HG03565 (cell line): ENCODE results near the gene KRT13.

Source experiments
- ATAC-seq: cut with Tn5 transposase; IDR thresholded peaks from one replicate; pipeline ENCODE4 v1.9.1; 2021; ENCODE audit warnings: mild to moderate bottlenecking, moderate library complexity; ENCODE audit not compliant: unreplicated experiment

The KRT13 gene

DNA sequence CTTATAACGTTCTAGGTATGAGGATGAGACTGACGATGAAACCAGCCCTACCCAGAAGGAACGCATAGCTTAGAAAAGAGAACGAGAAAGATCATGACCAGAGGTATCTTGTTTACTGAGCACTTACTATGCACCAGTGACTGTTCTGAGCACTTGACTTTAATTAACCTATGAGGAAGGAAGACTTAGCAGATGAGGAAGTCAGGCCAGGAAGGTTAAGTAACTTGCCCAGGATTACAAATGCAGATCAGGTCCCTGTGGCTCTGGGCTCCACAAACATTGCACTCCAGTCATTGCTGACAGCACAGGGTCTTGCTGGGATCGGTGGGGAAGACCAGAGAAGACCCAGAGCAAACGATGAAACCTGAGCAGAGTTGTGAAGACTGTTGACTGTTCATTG is 7.1 kb downstream of the KRT13 start:
- no peak for ATAC-seq

DNA sequence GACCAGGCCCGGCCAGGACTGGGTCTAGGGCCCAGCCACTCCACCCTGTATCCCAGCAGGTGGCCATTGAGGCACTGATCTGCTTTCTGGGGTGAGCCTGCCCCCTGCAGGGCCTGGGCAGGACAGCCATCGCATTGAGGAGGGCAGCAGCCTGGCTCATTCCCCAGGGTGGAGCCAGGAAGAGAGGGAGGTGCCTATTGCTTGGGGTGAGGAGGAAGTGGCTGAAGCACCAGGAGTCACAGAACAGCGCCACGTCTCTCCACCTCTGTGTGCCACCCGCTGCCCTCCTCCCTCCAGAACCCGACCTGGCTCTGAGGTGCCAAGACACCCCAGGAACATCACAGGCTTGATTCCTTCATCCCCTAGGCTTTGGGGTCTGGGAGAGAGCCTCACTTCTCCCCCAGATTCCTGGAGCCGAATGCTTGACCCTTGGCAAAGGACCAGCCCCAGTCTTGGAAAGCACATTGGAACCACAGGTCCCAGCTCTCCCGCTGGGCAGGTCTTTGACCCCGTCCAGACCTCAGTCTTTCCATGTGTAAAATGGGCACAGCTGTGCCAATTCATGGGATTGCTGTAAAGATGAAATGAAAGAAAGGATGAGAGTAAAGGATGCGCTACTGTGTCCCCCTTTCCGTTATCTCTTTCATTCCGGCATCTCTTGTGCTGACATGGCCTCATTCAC is 8.5 kb downstream of the KRT13 start:
- no peak for ATAC-seq

DNA sequence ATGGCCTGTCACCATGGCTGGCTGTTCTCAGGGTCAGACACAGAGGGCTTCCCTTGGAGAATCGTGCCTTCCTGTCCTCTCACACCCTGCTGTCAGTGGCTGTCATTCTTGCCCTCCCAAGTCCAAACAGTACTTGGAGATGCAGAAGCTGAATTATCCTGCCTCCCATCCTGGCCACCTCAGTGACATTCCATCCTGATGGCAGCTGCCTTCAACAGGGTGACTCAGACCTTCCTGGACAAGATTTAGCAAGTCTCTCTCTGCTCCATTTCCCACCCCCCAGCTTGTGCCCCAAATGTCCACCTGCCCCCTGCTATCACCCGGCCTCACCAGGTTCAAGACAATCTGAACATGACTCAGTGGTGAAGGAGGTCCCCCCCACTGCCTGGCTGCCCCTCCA is 10.9 kb downstream of the KRT13 start:
- no peak for ATAC-seq

GRCh38 chr17:41492771-41493170 is 12.6 kb downstream of the KRT13 start:
- no peak for ATAC-seq

- no peak for ATAC-seq
These were observed 13.1 kb downstream of the KRT13 start for GRCh38 chr17:41492351-41492750.

DNA sequence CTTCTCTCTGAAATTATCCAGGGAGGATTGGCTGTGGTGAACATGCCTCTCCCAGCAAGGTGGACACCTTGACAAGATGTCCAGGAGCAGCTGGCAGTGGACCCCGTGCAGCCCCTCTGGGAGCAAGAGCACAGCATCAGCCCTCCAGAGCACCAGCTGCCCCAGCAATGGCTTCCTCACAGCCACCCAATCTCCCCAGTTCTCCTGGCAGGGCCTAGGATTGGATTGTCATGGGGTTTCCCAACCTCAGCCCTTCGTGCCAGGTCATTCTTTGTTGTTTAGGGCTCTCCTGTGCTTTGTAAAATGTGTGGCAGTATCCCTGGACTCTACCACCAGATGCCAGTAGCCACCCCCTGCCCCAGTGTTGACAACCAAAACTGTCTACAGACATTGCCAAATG is 13.9 kb downstream of the KRT13 start:
- no peak for ATAC-seq

DNA sequence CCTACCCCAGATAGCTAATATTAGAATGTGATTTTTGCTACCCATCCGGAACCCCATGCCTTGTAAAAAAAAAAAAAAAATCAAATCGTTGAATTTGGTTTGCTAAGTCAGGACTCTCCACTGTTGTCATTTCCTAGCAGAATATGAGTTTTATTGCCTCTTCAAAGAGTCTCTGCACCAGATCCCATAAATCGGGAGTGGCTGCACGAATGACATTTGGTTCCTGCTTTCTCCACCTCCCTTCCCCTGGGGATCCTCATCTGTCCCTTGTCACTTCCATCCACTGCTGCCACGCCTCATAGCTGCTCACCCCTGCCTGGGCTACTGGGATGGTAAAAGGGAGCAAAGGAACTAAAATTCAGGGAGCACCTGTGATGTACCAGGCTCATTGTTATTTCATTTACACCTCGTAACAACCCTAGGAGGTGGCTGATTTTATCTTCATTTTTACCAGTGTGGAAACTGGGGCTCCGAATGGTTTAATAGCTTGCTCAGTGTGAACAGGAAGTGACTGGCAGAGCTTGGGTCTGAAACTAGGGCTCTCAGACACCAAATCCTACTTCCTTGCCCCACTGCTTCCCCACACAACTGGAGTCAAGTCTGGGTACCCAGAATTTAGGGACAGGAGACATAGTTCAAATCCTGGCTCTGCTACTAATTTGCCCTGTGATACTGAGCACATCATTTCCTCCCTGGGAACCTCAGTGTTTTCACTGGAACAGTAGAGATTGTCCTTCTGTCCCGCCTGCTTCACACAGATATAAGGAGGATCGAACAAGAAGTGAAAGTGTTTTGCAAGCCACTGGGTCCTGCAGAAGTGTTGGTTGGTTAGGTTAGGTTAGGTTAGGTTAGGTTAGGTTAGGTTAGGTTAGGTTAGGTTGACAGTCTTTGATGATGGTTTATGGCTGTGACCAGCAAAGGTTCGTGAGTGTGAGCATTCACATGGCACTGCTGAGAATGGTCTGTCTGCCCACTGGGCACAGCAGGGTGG is 15.1 kb downstream of the KRT13 start:
- ATAC-seq: no peak

DNA sequence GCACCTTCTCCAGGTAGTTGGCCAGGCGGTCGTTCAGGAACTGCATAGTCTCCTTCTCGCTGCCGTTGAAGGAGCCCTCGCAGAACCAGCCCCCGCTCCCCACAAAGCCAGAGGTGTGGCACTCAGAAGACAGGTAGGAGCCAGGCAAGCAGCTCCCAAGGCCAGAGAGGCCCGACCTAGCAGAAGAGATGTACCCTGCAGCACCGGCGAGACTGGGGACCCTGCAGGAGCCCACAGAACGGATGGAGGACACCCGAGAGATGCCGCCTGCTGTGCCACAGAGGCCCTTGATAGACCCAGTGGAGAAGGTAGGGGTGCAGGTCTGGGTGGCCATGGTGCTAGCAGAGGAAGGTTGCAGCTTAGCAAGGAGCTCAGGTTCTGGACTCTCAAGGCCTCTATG is 15.9 kb downstream of the KRT13 start, which contains the start of gene KRT36:
Gene KRT36 (minus strand): TSS at position 380 of the 400 bp plus-strand sequence. CDS start 46 bp downstream, at position 334.
- no peak for ATAC-seq

- no peak for ATAC-seq
These were observed 18.4 kb downstream of the KRT13 start for GRCh38 chr17:41486809-41487530.

GRCh38 chr17:41486316-41486715 is 19.1 kb downstream of the KRT13 start:
- ATAC-seq: no peak

- ATAC-seq: no peak
These were observed 20.2 kb downstream of the KRT13 start for GRCh38 chr17:41484920-41485904.

- no peak for ATAC-seq
These were observed 21.2 kb downstream of the KRT13 start for GRCh38 chr17:41483991-41484826.

DNA sequence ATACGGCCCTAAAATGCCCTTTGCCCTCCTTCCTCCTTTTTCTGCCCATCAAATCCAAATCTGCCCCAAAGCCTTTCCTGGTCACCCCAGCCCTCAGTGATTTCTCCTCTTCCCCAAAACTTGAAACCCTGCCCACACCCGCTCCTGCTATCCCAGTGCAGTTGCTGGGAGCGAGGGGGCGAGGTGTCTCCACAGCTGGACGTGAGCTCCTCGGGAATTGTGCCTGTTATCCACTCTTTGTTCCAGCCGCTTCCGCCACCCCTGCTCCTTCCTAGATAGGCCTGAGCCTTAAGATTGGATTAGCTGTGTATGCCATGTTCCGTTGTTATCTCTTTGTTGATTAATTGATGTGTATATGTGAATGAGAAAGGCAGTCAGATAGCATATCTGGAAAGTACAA is 21.9 kb downstream of the KRT13 start:
- no peak for ATAC-seq

DNA sequence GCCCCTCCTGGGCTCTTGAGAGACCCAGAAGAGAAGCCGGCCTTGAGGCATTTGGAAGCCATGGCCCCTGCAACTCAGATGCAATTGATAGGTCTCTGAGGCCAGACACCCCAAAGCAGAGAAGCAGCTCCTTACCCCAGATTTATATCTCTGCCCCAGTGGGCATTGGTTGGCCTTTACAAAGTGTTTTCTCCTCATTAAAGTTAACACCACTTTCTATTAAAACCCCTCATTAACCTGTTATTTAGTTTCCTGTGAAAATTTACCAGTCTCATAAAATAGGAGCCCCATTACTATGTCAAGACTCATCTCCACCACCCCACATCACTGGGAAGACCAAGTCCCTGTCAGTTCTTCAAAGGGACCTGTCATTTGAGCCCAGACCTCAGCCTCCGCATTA is 24.4 kb downstream of the KRT13 start, which contains the start of gene KRT35:
Gene KRT35 (minus strand): TSS at position 116 of the 400 bp plus-strand sequence. CDS start 54 bp downstream, at position 62.
- no peak for ATAC-seq

- ATAC-seq: no peak
These were observed 24.8 kb downstream of the KRT13 start for GRCh38 chr17:41480581-41480980.

GRCh38 chr17:41480136-41480535 is 25.3 kb downstream of the KRT13 start:
- ATAC-seq: no peak

GRCh38 chr17:41478237-41478636 is 27.2 kb downstream of the KRT13 start:
- no peak for ATAC-seq

- no peak for ATAC-seq
These were observed 28.3 kb downstream of the KRT13 start for GRCh38 chr17:41476866-41477815.
